GM21529 (cell line): ENCODE results near the gene MAGEA12.
"Not testable (repeated sequence)": the region's sequence is repeated elsewhere in the genome, so short reads cannot be mapped to it uniquely, and the experiment has no call there.

Source experiments
- ATAC-seq: cut with Tn5 transposase; IDR thresholded peaks from one replicate; pipeline ENCODE4 v1.9.1; 2021; ENCODE audit not compliant: unreplicated experiment

MAGEA12 gene, protein sequence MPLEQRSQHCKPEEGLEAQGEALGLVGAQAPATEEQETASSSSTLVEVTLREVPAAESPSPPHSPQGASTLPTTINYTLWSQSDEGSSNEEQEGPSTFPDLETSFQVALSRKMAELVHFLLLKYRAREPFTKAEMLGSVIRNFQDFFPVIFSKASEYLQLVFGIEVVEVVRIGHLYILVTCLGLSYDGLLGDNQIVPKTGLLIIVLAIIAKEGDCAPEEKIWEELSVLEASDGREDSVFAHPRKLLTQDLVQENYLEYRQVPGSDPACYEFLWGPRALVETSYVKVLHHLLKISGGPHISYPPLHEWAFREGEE

DNA sequence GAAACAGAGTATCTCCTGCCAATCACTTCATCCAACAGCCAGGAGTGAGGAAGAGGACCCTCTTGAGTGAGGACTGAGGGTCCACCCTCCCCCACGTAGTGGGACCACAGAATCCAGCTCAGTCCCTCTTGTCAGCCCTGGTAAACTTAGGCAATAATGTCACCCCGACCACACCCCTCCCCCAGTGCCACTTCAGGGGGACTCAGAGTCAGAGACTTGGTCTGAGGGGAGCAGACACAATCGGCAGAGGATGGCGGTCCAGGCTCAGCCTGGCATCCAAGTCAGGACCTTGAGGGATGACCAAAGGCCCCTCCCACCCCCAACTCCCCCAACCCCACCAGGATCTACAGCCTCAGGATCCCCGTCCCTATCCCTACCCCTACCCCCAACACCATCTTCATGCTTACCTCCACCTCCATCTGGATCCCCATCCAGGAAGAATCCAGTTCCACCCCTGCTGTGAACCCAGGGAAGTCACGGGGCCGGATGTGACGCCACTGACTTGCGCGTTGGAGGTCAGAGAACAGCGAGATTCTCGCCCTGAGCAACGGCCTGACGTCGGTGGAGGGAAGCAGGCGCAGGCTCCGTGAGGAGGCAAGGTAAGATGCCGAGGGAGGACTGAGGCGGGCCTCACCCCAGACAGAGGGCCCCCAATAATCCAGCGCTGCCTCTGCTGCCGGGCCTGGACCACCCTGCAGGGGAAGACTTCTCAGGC, at the start of gene MAGEA12, which contains the start of gene CSAG1:
MAGEA12 (plus strand) TSS at position 497 of the 715 bp plus-strand sequence. CDS start 2,405 bp downstream, outside the sequence.
CSAG1 (minus strand) TSS at position 461 of the 715 bp plus-strand sequence. CDS start 1,261 bp downstream, outside the sequence.
- no peak for ATAC-seq

DNA sequence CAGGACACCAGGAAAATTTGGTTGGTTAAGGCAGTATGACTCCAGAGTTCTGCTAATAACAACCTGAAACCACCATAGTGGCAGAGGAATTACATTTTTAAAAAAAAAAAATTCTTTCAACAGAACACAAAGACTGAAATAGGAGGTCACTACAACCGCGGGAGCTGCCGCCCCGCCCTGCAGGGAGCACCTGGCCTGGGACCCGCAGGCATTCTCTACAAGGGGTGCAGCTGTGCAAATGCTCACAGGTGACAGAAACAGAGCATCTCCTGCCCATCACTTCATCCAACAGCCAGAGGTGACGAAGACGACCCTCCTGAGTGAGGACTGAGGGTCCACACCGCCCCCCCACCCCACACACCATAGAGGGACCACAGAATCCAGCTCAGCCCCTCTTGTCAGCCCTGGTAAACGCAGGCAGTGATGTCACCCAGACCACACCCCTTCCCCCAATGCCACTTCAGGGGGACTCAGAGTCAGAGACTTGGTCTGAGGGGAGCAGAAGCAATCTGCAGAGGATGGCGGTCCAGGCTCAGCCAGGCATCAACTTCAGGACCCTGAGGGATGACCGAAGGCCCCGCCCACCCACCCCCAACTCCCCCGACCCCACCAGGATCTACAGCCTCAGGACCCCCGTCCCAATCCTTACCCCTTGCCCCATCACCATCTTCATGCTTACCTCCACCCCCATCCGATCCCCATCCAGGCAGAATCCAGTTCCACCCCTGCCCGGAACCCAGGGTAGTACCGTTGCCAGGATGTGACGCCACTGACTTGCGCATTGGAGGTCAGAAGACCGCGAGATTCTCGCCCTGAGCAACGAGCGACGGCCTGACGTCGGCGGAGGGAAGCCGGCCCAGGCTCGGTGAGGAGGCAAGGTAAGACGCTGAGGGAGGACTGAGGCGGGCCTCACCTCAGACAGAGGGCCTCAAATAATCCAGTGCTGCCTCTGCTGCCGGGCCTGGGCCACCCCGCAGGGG, 35.3 kb upstream of the MAGEA12 start, which contains the start of gene MAGEA3:
MAGEA3 (plus strand) TSS at position 843 of the 980 bp plus-strand sequence. CDS start 2,039 bp downstream, outside the sequence.
- ATAC-seq = not testable (repeated sequence)

DNA sequence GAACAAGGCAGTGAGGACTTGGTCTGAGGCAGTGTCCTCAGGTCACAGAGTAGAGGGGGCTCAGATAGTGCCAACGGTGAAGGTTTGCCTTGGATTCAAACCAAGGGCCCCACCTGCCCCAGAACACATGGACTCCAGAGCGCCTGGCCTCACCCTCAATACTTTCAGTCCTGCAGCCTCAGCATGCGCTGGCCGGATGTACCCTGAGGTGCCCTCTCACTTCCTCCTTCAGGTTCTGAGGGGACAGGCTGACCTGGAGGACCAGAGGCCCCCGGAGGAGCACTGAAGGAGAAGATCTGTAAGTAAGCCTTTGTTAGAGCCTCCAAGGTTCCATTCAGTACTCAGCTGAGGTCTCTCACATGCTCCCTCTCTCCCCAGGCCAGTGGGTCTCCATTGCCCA, 33.2 kb upstream of the MAGEA12 start:
- not testable (repeated sequence) for ATAC-seq

DNA sequence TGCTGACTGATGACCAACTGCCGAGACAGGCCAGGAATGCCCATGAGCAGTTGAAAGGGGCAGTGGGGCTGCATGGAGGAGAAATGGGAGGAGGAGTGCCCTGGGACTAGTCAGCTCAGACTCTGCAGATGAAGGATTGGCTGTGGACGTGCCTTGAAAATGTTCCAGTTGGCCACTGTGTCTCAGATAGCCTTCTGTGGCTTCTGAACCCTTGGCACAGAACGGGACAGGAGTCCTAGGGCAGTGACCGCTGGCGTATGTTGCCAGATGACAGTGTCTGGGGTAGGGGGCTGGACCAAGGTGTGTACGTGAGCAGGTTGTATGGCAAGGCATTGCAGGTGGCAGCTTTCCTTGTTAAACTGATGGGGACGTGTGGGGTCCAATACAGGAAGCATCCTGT, 27.1 kb upstream of the MAGEA12 start:
- not testable (repeated sequence) for ATAC-seq

DNA sequence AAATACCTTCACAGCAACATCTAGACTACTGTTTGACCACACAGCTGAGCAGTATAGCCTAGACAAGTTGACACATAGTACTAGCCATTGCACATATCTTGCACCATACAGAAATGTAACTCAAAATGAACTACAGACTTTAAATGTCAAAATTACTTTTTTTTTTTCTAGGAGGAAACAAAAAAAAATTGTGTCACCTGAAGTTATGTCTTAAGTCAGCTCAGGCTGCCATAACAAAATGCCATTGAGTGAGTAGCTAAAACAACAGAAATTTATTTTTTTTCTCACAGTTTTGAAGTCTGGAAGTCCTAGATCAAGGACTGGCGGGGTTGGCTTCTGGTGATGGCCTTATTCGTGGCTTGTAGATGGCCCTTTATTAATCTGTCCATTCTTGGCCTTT, 24.4 kb upstream of the MAGEA12 start, which contains the start of gene CSAG2:
CSAG2 (minus strand) TSS at position 101 of the 400 bp plus-strand sequence. CDS start 161 bp downstream, outside the sequence.
- not testable (repeated sequence) for ATAC-seq

DNA sequence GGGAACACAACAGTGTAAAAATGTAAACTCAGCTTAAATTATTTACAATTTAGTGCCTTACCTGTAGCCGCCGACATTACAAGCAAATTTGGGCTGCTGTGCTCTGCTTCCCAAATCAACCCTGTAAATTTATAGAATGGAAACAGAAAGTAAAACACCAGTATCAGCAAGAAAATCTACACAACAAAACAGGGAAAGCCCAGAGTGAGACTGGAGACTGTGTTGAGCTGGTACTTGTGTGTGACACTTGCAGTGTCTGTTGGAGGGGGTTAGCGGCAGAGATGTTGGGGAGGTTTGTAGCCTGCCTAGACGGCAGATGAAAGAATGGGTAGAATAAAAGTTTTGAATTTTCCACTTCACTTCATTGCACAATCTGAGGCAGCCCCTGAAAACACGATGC, 20.4 kb upstream of the MAGEA12 start:
- ATAC-seq = not testable (repeated sequence)

DNA sequence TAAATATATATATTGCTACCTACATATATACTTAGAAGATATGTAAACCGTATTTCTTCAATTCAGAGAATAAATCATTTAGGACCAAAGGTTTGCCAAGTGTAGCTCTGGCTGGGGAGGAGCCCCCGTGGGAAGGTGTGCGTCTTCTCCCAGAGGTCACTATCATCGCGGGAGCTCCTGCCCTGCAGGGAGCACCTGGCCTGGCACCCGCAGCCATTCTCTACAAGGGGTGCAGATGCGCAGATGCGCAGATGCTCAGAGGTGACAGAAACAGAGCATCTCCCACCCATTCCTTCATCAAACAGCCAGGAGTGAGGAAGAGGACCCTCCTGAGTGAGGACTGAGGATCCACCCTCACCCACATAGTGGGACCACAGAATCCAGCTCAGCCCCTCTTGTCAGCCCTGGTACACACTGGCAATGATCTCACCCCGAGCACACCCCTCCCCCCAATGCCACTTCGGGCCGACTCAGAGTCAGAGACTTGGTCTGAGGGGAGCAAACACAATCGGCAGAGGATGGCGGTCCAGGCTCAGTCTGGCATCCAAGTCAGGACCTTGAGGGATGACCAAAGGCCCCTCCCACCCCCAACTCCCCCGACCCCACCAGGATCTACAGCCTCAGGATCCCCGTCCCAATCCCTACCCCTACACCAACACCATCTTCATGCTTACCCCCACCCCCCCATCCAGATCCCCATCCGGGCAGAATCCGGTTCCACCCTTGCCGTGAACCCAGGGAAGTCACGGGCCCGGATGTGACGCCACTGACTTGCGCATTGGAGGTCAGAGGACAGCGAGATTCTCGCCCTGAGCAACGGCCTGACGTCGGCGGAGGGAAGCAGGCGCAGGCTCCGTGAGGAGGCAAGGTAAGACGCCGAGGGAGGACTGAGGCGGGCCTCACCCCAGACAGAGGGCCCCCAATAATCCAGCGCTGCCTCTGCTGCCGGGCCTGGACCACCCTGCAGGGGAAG, 19.5 kb upstream of the MAGEA12 start, which contains the start of gene MAGEA2B:
MAGEA2B (plus strand) TSS at position 814 of the 973 bp plus-strand sequence. CDS start 2,479 bp downstream, outside the sequence.
- ATAC-seq = not testable (repeated sequence)

DNA sequence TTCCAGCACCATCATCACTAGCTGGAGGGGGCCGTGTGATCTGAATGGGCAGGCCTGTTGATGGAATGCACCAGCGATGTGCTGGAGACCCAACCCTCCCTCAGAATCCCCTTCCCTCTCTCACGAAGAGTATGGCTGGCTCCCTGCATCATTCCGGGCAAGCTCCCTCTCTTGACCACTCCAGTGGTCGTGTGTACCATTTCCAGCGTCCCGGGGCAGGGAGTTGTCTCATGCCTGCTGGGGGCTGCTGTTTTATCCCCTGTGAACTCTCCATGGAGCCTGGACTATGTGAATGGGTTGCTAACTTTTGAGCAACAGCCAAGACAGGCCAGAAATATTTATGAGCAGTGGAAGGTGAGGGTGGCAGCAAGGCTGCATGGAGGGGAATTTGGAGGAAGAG, 8.1 kb upstream of the MAGEA12 start:
- ATAC-seq = no peak

DNA sequence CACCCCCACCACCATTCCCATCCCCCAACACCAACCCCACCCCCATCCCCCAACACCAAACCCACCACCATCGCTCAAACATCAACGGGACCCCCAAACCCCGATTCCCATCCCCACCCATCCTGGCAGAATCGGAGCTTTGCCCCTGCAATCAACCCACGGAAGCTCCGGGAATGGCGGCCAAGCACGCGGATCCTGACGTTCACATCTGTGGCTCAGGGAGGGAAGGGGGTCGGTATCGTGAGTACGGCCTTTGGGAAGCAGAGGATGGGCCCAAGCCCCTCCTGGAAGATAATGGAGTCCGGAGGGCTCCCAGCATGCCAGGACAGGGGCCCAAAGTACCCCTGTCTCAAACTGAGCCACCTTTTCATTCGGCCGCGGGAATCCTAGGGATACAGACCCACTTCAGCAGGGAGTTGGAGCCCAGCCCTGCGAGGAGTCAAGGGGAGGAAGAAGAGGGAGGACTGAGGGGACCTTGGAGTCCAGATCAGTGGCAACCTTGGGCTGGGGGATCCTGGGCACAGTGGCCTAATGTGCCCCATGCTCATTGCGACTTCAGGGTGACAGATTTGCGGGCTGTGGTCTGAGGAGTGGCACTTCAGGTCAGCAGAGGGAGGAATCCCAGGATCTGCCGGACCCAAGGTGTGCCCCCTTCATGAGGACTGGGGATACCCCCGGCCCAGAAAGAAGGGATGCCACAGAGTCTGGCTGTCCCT, 744 bp downstream of the MAGEA12 start:
- ATAC-seq = not testable (repeated sequence)

DNA sequence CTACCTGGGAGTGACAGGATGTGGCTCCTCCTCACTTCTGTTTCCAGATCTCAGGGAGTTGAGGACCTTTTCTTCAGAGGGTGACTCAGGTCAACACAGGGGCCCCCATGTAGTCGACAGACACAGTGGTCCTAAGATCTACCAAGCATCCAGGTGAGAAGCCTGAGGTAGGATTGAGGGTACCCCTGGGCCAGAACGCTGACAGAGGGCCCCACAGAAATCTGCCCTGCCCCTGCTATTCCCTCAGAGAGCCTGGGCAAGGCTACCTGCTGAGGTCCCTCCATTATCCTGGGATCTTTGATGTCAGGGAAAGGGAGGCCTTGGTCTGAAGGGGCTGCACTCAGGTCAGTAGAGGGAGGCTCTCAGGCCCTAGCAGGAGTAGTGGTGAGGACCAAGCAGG, 1.5 kb downstream of the MAGEA12 start:
- no peak for ATAC-seq

DNA sequence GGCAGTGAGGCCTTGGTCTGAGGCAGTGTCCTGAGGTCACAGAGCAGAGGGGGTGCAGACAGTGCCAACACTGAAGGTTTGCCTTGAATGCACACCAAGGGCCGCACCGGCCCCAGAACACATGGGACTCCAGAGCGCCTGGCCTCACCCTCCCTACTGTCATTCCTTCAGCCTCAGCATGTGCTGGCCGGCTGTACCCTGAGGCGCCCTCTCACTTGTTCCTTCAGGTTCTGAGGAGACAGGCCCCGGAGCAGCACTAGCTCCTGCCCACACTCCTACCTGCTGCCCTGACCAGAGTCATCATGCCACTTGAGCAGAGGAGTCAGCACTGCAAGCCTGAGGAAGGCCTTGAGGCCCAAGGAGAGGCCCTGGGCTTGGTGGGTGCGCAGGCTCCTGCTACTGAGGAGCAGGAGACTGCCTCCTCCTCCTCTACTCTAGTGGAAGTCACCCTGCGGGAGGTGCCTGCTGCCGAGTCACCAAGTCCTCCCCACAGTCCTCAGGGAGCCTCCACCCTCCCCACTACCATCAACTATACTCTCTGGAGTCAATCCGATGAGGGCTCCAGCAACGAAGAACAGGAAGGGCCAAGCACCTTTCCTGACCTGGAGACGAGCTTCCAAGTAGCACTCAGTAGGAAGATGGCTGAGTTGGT, 2.4 kb downstream of the MAGEA12 start:
- ATAC-seq = no peak

DNA sequence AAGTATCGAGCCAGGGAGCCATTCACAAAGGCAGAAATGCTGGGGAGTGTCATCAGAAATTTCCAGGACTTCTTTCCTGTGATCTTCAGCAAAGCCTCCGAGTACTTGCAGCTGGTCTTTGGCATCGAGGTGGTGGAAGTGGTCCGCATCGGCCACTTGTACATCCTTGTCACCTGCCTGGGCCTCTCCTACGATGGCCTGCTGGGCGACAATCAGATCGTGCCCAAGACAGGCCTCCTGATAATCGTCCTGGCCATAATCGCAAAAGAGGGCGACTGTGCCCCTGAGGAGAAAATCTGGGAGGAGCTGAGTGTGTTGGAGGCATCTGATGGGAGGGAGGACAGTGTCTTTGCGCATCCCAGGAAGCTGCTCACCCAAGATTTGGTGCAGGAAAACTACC, 3.0 kb downstream of the MAGEA12 start:
- not testable (repeated sequence) for ATAC-seq

DNA sequence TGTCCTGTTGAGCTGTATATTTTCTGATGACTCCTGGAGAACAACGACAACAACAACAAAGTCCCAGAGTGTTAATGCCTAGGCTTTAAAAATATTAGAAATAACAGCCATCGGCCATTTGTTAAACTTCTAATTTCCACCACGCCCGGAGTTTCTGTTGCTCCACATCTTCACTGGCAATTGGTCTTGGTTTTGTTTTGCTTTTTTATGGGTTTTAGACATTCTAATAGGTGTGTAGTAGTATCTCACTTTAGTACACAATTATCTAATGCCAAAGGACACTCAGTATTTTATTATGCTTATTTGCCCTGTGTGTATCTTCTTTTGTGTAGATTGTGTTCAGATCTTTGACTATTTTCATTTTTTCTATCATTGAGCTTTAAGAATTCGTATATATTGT, 5.0 kb downstream of the MAGEA12 start:
- ATAC-seq = no peak

DNA sequence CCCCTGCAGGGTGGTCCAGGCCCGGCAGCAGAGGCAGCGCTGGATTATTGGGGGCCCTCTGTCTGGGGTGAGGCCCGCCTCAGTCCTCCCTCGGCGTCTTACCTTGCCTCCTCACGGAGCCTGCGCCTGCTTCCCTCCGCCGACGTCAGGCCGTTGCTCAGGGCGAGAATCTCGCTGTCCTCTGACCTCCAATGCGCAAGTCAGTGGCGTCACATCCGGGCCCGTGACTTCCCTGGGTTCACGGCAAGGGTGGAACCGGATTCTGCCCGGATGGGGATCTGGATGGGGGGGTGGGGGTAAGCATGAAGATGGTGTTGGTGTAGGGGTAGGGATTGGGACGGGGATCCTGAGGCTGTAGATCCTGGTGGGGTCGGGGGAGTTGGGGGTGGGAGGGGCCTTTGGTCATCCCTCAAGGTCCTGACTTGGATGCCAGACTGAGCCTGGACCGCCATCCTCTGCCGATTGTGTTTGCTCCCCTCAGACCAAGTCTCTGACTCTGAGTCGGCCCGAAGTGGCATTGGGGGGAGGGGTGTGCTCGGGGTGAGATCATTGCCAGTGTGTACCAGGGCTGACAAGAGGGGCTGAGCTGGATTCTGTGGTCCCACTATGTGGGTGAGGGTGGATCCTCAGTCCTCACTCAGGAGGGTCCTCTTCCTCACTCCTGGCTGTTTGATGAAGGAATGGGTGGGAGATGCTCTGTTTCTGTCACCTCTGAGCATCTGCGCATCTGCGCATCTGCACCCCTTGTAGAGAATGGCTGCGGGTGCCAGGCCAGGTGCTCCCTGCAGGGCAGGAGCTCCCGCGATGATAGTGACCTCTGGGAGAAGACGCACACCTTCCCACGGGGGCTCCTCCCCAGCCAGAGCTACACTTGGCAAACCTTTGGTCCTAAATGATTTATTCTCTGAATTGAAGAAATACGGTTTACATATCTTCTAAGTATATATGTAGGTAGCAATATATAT, 20.4 kb downstream of the MAGEA12 start, which contains the start of gene MAGEA2:
MAGEA2 (minus strand) TSS at position 157 of the 965 bp plus-strand sequence. CDS start 2,479 bp downstream, outside the sequence.
- ATAC-seq = not testable (repeated sequence)

DNA sequence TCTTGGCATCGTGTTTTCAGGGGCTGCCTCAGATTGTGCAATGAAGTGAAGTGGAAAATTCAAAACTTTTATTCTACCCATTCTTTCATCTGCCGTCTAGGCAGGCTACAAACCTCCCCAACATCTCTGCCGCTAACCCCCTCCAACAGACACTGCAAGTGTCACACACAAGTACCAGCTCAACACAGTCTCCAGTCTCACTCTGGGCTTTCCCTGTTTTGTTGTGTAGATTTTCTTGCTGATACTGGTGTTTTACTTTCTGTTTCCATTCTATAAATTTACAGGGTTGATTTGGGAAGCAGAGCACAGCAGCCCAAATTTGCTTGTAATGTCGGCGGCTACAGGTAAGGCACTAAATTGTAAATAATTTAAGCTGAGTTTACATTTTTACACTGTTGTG, 21.3 kb downstream of the MAGEA12 start:
- not testable (repeated sequence) for ATAC-seq

DNA sequence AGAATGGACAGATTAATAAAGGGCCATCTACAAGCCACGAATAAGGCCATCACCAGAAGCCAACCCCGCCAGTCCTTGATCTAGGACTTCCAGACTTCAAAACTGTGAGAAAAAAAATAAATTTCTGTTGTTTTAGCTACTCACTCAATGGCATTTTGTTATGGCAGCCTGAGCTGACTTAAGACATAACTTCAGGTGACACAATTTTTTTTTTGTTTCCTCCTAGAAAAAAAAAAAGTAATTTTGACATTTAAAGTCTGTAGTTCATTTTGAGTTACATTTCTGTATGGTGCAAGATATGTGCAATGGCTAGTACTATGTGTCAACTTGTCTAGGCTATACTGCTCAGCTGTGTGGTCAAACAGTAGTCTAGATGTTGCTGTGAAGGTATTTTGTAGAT, 25.4 kb downstream of the MAGEA12 start, which contains the start of gene CSAG3:
CSAG3 (plus strand) TSS at position 301 of the 400 bp plus-strand sequence.
- not testable (repeated sequence) for ATAC-seq

DNA sequence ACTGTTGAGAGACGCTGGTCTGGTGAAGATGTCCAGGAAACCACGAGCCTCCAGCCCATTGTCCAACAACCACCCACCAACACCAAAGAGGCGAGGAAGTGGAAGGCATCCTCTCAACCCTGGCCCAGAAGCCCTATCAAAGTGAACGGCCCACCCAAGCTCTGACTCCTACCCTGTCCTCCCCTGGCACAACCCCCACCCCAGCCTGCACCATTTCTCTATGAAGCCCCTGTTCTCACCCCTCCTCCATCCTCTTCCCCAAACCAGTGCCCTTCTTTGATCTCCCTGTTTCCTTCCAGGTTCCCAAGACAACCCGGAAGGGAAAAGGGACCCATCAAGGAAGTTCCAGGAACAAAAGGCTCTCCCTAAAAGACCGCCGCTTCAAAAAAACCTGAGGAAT, 26.0 kb downstream of the MAGEA12 start:
- ATAC-seq = not testable (repeated sequence)
